T-helper 2 cell treated with Interferon-gamma antibody and Interleukin-4, amounts not matched to agents 5 μg/mL and 100 μg/mL, for 36 hours (primary cell): ENCODE measurements around the gene CFAP57.

Source experiments
- DNase-seq: peaks from one replicate; pipeline ENCODE4 v3.0.0; 2021; ENCODE audit warnings: low spot score
- H3K27ac Mint-ChIP-seq: one replicate; pipeline ENCODE4 v1.8.0; 2021; ENCODE audit warnings: mild to moderate bottlenecking, mixed read lengths
- H3K27me3 Mint-ChIP-seq: one replicate; pipeline ENCODE4 v1.8.0; 2021; ENCODE audit warnings: low read depth, mixed read lengths
- H3K36me3 Mint-ChIP-seq: one replicate; pipeline ENCODE4 v1.8.0; 2021; ENCODE audit warnings: low read depth, mixed read lengths
- H3K4me1 Mint-ChIP-seq: one replicate; pipeline ENCODE4 v1.8.0; 2021; ENCODE audit warnings: low read depth, mixed read lengths
- H3K4me3 Mint-ChIP-seq: one replicate; pipeline ENCODE4 v1.8.0; 2022; ENCODE audit warnings: mild to moderate bottlenecking, moderate library complexity, mixed read lengths
- H3K9me3 Mint-ChIP-seq: one replicate; pipeline ENCODE4 v1.8.0; 2021; ENCODE audit warnings: mixed read lengths

The CFAP57 gene

DNA sequence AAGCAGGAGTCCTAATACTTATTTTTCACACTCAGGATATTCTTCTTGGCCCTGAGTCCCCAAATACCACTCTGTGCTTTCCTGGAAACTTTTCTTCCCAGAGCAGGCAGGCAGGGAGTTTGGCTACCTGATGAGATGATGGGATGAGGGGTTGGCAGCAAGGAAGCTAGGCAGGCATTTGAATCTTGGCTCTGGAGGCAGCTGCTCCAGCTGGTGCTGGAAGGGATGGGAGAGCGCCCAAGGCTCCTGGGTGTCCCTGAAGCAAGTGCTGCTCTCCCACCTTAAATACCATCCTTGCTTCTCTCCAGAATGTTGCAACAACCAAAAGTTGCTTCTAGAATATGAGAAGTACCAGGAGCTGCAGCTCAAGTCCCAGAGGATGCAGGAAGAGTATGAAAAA lies 49.7 kb downstream of the CFAP57 start:
- Mint-ChIP-seq H3K4me3 (no peak overlapping the region), H3K4me1 (peaks cover 1% of the 10 kb centered on the region), H3K36me3 (no peaks in the 10 kb centered on the region), H3K27me3 (peaks cover 12% of the 10 kb centered on the region), H3K27ac (no peak overlapping the region), H3K9me3 (no peaks in the 10 kb centered on the region)
- DNase-seq: no peak

DNA sequence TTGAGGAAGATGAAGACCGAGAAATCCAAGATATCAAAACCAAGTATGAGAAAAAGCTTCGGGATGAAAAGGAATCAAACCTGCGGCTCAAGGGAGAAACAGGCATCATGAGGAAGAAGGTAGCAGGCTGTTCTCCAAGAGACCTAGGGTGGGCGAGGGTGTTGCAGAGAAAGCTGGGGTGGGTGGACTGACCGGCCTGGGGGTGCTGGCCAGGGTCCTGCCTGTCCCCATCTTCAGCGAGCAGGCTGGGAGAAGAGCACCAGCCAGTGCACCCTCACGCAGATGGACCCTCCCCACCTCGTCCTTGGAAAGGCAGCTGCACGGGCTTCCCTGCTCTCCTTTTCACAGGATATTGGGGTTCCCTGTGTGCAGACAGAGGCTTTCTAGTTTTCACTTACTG lies 50.7 kb downstream of the CFAP57 start:
- Mint-ChIP-seq H3K4me1 (peaks cover 3% of the 10 kb centered on the region), H3K27me3 (peaks cover 7% of the 10 kb centered on the region), H3K9me3 (no peaks in the 10 kb centered on the region), H3K4me3 (no peak overlapping the region), H3K27ac (no peak overlapping the region), H3K36me3 (no peaks in the 10 kb centered on the region)
- DNase-seq: no peak

DNA sequence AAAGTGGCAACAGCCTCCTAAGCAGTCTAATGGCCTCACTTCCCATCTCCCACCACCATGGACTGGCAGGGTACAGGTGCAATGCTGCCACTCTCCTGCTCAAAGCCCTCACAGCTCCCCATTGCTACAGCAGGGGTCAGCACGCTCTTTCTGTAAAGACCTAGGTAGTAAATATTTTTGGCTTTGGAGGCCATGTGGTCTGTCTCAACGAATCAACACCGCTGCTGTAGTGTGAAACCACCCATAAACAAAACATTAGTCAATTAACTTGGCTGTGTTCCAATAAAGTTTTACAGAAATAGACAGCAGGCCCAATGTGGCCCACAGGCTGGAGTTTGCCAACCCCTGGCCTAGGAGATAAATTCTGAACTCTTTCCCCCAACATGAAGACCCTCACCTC lies 53.0 kb downstream of the CFAP57 start:
- H3K27me3 Mint-ChIP-seq: peaks cover 6% of the 10 kb centered on the region
- no peak overlapping the region for H3K4me3 Mint-ChIP-seq
- H3K9me3 Mint-ChIP-seq: no peaks in the 10 kb centered on the region
- H3K36me3 Mint-ChIP-seq: no peaks in the 10 kb centered on the region
- no peak overlapping the region for H3K27ac Mint-ChIP-seq
- peaks cover 3% of the 10 kb centered on the region for H3K4me1 Mint-ChIP-seq
- no peak for DNase-seq

DNA sequence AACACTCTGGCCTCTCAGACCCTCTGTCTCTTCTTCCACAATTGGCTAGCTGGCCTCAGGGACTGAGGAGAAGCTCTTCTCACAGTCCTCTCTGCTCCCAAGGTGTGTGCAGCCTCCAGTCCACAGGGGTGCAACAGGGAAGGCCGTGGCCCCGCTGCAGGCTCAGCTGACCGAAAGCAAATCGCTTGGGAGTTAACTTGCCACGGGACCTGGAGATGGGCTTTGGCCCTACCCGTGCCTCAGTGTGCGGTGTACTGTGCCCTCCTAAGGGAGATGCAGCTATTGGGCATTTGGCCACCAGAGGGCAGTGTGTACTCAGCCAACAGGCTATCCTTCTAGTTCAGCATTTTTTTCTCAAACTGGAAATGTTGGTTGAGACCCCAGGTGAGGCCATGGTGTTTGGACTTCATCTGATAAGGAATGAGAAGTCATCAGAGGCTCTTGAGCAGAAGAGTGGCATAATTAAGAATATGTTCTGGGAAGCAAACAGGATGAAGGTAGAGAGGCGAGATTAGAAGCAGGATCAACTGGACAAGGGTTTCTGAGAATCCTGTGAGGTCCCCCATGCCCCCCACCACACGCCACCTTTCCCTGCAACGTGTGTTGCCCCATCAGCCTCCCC lies 55.1 kb downstream of the CFAP57 start:
- peaks cover 10% of the 10 kb centered on the region for H3K27me3 Mint-ChIP-seq
- H3K9me3 Mint-ChIP-seq: no peaks in the 10 kb centered on the region
- no peak overlapping the region for H3K27ac Mint-ChIP-seq
- H3K36me3 Mint-ChIP-seq: no peaks in the 10 kb centered on the region
- H3K4me3 Mint-ChIP-seq: no peak overlapping the region
- DNase-seq: peak; percentile 64
- H3K4me1 Mint-ChIP-seq: peaks cover 2% of the 10 kb centered on the region

DNA sequence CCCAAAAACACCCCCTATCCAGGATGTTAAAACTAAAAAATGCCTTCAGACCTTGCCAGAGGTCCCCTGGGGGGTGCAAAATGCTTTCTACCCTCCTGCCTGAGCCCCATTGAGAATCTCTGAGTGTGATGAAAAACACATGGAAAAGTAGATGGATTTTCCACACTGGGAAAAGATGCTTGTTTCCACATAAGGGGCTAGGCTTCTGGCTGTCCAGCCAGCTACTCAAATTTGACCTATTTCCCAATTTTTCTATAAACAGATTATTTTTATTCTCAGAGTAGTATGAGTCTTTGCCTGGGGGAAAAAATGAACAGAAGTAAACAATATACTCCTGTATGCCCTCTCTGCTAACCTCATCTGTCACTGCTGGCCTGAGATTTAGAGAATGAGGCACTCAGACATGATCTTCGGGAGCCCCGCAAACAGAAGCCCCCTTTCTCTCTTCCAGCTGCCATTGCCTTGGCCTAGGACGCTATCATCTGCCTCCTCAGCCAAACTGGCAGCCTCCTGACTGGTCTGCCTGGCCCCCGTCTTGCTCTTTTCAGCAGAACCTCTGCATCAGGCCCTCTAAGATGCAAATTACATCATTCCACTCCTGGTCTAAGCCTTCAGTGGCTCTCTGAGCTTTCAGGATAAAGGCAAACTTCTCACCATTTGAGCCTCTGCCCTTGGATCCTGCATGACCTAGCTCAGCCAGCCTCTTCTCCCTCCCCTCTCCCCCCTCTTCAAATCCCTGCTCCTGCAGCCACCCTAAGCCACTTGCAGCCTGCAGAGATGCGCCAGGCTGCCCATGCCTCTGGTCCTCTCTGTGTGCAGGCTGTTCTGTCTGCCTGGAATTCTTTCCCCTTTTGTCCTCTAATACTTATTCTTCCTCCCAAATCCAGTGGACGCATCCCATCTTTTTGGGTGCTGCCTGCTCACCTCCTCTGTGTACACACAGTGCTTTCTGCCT lies 58.0 kb downstream of the CFAP57 start:
- no peak overlapping the region for H3K4me3 Mint-ChIP-seq
- H3K36me3 Mint-ChIP-seq: no peaks in the 10 kb centered on the region
- H3K9me3 Mint-ChIP-seq: no peaks in the 10 kb centered on the region
- H3K27ac Mint-ChIP-seq: no peak overlapping the region
- peaks cover 2% of the 10 kb centered on the region for H3K4me1 Mint-ChIP-seq
- H3K27me3 Mint-ChIP-seq: peaks cover 9% of the 10 kb centered on the region
- no peak for DNase-seq

DNA sequence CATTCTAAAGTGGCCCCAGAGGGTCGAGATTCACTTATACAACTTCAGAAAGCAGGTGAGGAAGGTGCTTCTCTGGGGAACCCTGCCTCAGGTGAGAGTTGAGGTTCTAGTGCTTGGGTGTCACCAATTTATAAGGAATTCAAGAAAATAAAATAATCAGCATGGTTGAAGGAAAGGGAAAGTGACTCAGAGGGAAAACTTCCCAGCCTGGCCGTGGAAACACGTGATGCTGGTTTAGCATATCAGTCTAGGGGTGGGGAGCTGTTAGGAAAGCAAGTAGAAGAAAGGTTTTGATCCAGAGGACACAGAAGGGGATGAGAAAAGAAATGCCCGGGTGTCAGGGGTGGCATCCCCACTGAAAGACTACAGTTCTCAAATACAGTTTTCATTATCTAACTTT lies 59.9 kb downstream of the CFAP57 start:
- no peak for DNase-seq

DNA sequence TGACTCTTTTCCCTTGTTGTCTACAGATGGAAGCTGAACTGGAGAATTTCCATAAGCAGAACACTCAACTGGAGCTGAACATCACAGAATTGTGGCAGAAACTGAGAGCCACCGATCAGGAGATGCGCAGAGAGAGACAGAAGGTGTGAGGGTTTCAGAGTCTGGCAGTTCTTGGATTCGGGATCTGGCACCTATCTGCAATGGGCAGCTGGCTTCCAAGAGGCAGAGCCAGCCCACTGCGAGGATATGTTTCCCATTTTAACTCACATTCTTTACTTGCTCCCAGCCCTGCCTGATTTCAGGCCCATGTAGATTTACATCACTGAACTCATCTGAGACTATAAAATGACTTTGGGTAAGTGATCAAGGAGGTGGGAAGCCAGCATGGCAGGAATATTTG lies 60.4 kb downstream of the CFAP57 start:
- H3K9me3 Mint-ChIP-seq: no peaks in the 10 kb centered on the region
- no peaks in the 10 kb centered on the region for H3K4me1 Mint-ChIP-seq
- no peak overlapping the region for H3K27ac Mint-ChIP-seq
- H3K4me3 Mint-ChIP-seq: no peak overlapping the region
- peaks cover 8% of the 10 kb centered on the region for H3K27me3 Mint-ChIP-seq
- no peaks in the 10 kb centered on the region for H3K36me3 Mint-ChIP-seq
- DNase-seq: no peak

More for the DNA sequence above, 59.9 kb downstream of the CFAP57 start:
- Mint-ChIP-seq H3K27ac (no peak overlapping the region), H3K4me3 (no peak overlapping the region), H3K27me3 (peaks cover 8% of the 10 kb centered on the region), H3K9me3 (no peaks in the 10 kb centered on the region), H3K36me3 (no peaks in the 10 kb centered on the region), H3K4me1 (peaks cover 1% of the 10 kb centered on the region)

DNA sequence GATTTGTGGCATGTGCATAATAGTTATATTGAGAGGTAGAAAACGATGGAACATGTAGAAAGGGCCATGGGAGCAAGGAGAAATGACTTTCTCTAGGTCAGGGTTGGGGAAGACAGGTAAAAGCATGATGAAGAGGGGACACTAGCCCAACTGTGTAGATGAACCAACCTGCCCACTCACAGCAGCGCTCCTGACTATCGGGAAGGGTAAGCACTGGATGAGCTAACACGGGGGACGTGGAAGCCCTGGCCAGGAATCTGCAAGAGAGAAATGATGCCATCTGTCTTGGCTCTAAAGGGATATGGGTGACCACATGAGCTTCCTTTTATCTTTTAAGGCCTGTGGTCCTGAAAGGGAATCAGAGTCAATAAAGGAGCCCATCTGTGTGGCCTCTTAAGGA lies 61.5 kb downstream of the CFAP57 start:
- Mint-ChIP-seq H3K4me1 (peaks cover 4% of the 10 kb centered on the region), H3K36me3 (no peaks in the 10 kb centered on the region), H3K9me3 (no peaks in the 10 kb centered on the region), H3K4me3 (no peak overlapping the region), H3K27me3 (peaks cover 8% of the 10 kb centered on the region), H3K27ac (no peak overlapping the region)
- no peak for DNase-seq

DNA sequence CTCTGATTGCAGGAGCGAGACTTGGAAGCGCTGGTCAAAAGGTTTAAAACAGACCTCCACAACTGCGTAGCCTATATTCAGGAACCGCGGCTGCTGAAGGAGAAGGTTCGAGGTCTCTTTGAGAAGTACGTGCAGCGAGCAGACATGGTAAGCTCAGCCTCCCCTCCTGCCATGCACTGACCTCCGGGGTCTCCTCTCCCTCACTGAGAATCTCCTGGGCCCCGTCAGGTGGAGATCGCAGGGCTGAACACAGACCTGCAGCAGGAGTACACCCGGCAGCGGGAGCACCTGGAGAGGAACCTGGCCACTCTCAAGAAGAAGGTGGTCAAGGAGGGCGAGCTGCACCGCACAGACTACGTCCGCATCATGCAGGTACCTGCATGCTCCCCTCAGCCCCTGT lies 62.1 kb downstream of the CFAP57 start:
- DNase-seq: no peak
- H3K4me3 Mint-ChIP-seq: no peak overlapping the region
- no peaks in the 10 kb centered on the region for H3K9me3 Mint-ChIP-seq
- peaks cover 8% of the 10 kb centered on the region for H3K27me3 Mint-ChIP-seq
- no peak overlapping the region for H3K27ac Mint-ChIP-seq
- H3K36me3 Mint-ChIP-seq: no peaks in the 10 kb centered on the region
- H3K4me1 Mint-ChIP-seq: peaks cover 8% of the 10 kb centered on the region

DNA sequence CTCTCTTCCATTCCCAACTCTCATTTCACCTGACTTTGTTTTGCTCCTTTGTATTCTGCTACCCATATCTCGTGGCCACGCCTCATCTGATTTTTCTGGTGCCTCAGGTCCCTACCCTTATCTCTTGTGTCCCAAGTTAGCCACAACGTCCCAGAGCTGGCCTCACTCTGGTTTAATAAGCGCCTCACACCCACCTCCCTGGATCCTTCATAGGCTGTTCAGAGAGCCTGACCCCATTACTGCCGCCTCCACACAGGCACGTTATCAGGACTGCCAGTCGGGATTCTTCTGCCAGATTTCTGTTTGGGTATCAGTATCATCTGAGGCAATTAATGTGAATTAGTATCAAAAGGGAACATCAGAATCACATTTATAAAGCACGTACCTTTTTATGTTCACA lies 62.9 kb downstream of the CFAP57 start:
- Mint-ChIP-seq H3K36me3 (no peaks in the 10 kb centered on the region), H3K27ac (no peak overlapping the region), H3K9me3 (no peaks in the 10 kb centered on the region), H3K4me3 (no peak overlapping the region), H3K4me1 (peaks cover 14% of the 10 kb centered on the region), H3K27me3 (peaks cover 8% of the 10 kb centered on the region)
- DNase-seq: no peak

DNA sequence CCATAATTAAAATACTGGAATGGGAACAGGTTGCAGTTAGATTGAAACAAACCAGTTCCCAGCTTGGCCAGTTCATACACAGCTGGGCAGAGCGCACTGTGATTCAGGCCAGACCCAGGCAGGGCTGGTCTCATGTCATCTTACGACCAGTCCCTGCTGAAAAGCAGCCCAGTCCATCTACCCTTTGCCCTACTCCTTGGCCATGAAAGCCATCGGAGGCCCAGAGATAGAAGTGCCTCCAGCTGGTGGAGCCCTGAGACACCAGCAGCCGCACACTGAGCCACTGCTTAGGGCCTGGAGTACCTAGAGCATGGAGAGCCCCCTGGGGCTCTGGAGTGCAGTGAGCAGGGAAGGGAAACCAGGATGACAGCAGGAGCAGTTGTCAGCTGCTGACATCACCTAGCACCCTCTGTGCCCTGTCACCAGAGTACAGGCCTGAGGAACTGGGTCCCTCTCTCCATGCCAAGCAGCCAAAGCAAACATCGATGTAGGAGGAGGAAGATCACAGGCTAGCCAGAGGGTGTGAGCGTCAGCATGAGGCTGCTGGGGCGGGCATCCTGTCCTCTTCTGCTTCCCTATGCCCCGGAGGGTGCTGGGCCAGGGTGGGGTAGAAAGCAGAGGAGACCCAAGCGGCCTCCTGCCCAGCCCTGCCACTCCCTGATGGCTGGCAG lies 63.5 kb downstream of the CFAP57 start:
- Mint-ChIP-seq H3K36me3 (no peaks in the 10 kb centered on the region), H3K4me3 (no peak overlapping the region), H3K9me3 (peaks cover 4% of the 10 kb centered on the region), H3K27ac (no peak overlapping the region), H3K4me1 (peaks cover 14% of the 10 kb centered on the region), H3K27me3 (peaks cover 6% of the 10 kb centered on the region)
- DNase-seq: no peak

DNA sequence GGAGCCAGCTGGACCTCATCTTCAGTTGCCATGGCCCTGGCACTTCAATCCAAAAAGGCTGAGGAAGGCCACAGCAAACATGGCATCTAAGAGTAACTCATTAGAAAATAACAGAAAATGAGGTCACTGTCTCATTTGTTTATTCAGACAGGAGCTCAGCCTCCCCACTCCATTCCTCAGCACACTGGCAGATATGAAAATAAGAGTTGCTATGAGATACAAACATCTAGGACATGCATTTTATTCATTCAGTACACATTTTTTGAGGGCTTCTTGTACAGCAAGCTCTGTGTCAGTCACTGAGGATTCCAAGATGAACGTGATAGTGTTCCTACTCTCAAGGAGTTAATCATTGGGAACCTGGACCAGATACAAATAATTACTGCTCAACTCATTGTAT lies 65.0 kb downstream of the CFAP57 start:
- H3K27me3 Mint-ChIP-seq: peaks cover 3% of the 10 kb centered on the region
- no peak overlapping the region for H3K4me3 Mint-ChIP-seq
- H3K4me1 Mint-ChIP-seq: peaks cover 14% of the 10 kb centered on the region
- DNase-seq: no peak
- peaks cover 4% of the 10 kb centered on the region for H3K9me3 Mint-ChIP-seq
- no peak overlapping the region for H3K27ac Mint-ChIP-seq
- no peaks in the 10 kb centered on the region for H3K36me3 Mint-ChIP-seq

DNA sequence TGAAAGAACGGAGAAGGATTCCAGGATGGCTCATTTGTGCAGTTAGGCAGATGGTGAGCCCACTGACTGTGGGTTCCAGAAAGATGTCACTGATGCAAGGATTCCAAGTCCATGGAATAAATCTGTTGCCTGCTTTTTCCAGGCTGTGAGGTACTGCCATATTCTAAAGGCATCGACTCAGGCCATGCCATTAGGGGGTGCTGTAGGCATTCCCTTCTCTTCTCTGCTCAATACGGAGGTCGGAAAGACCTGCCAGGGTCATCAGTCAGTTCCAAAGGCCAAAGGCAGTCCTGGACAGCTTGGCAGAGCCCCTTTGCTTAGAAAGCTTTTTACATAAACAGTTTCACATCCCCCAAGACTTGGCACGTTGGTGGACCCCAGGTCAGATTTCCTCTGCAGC lies 66.0 kb downstream of the CFAP57 start:
- Mint-ChIP-seq H3K4me3 (no peak overlapping the region), H3K4me1 (peaks cover 14% of the 10 kb centered on the region), H3K9me3 (peaks cover 4% of the 10 kb centered on the region), H3K27me3 (no peaks in the 10 kb centered on the region), H3K27ac (no peak overlapping the region), H3K36me3 (no peaks in the 10 kb centered on the region)
- peak; percentile 24 for DNase-seq

DNA sequence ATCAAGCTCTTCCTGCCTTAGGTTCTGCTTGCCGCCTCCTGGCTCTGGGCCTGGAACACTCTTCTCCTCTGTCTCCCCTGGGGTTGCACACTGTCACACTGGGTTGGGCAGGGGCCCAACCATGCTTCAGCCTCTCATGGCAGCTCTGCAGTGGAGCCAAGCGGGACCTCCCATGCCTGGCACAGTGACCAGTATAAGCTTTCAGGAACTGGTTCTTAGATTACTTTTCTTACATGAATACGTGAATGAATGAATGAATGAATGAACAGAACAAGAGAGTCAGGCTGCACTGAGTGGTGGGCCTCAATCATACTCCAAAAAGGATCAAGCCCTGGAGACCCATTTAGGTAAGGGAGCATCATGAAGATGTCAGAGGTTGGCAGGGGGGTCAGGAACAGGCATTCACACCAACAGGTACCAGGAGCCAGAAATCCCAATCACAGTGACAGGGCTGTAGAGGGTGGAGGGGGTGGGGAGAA lies 66.9 kb downstream of the CFAP57 start:
- Mint-ChIP-seq H3K27ac (no peak overlapping the region), H3K36me3 (no peaks in the 10 kb centered on the region), H3K9me3 (peaks cover 4% of the 10 kb centered on the region), H3K4me1 (peaks cover 14% of the 10 kb centered on the region), H3K4me3 (no peak overlapping the region), H3K27me3 (no peaks in the 10 kb centered on the region)
- no peak for DNase-seq
